ENCODE results near the gene TRIM56.
"Not testable (repeated sequence)": the region's sequence is repeated elsewhere in the genome, so short reads cannot be mapped to it uniquely, and the experiment has no call there.

TRIM56 gene

GRCh38 chr7:101113836-101114235, 28.6 kb downstream of the TRIM56 start:
- no peak overlapping the region for H3K4me3 ChIP-seq (ENCODE audit: low read depth, low read length)
- no peak for DNase-seq (ENCODE audit: low read depth)
- TF ChIP-seq, protein P1, sequence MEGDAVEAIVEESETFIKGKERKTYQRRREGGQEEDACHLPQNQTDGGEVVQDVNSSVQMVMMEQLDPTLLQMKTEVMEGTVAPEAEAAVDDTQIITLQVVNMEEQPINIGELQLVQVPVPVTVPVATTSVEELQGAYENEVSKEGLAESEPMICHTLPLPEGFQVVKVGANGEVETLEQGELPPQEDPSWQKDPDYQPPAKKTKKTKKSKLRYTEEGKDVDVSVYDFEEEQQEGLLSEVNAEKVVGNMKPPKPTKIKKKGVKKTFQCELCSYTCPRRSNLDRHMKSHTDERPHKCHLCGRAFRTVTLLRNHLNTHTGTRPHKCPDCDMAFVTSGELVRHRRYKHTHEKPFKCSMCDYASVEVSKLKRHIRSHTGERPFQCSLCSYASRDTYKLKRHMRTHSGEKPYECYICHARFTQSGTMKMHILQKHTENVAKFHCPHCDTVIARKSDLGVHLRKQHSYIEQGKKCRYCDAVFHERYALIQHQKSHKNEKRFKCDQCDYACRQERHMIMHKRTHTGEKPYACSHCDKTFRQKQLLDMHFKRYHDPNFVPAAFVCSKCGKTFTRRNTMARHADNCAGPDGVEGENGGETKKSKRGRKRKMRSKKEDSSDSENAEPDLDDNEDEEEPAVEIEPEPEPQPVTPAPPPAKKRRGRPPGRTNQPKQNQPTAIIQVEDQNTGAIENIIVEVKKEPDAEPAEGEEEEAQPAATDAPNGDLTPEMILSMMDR (conservative IDR thresholded peaks at IDR 0.05; ENCODE audit: low read depth, low read length): no peak

- TF ChIP-seq, protein P1 (conservative IDR thresholded peaks at IDR 0.05; ENCODE audit: low read depth, low read length): no peak
- no peak overlapping the region for H3K4me3 ChIP-seq (ENCODE audit: low read depth, low read length)
- no peak for DNase-seq (ENCODE audit: low read depth)
These were observed 29.2 kb downstream of the TRIM56 start for GRCh38 chr7:101114492-101114891.

GRCh38 chr7:101115215-101115614, 29.9 kb downstream of the TRIM56 start:
- TF ChIP-seq, protein P1 (conservative IDR thresholded peaks at IDR 0.05; ENCODE audit: low read depth, low read length): no peak
- H3K4me3 ChIP-seq (ENCODE audit: low read depth, low read length): no peak overlapping the region
- DNase-seq (ENCODE audit: low read depth): no peak

GRCh38 chr7:101116898-101117297, 31.6 kb downstream of the TRIM56 start:
- H3K4me3 ChIP-seq (ENCODE audit: low read depth, low read length): no peak overlapping the region
- TF ChIP-seq, protein P1 (conservative IDR thresholded peaks at IDR 0.05; ENCODE audit: low read depth, low read length): no peak
- no peak for DNase-seq (ENCODE audit: low read depth)

- TF ChIP-seq, protein P1 (conservative IDR thresholded peaks at IDR 0.05; ENCODE audit: low read depth, low read length): no peak
- no peak for DNase-seq (ENCODE audit: low read depth)
- H3K4me3 ChIP-seq (ENCODE audit: low read depth, low read length): no peak overlapping the region
These were observed 33.6 kb downstream of the TRIM56 start for GRCh38 chr7:101118856-101119255.

GRCh38 chr7:101119876-101120275, 34.6 kb downstream of the TRIM56 start:
- DNase-seq (ENCODE audit: low read depth): no peak
- no peak overlapping the region for H3K4me3 ChIP-seq (ENCODE audit: low read depth, low read length)
- TF ChIP-seq, protein P1 (conservative IDR thresholded peaks at IDR 0.05; ENCODE audit: low read depth, low read length): no peak

GRCh38 chr7:101120315-101120714, 35.0 kb downstream of the TRIM56 start:
- no peak for DNase-seq (ENCODE audit: low read depth)
- TF ChIP-seq, protein P1 (conservative IDR thresholded peaks at IDR 0.05; ENCODE audit: low read depth, low read length): no peak

GRCh38 chr7:101121631-101121990, 36.3 kb downstream of the TRIM56 start:
- H3K4me3 ChIP-seq (ENCODE audit: low read depth, low read length): not testable (repeated sequence)

More at GRCh38 chr7:101120315-101120714, 35.0 kb downstream of the TRIM56 start:
- no peak overlapping the region for H3K4me3 ChIP-seq (ENCODE audit: low read depth, low read length)

More at GRCh38 chr7:101121631-101121990, 36.3 kb downstream of the TRIM56 start:
- DNase-seq (ENCODE audit: low read depth): not testable (repeated sequence)

Measured in choroid plexus epithelial cell (primary cell).